RWPE2 (cell line): ENCODE data around the gene RPIA.
"Not testable (repeated sequence)": the region's sequence is repeated elsewhere in the genome, so short reads cannot be mapped to it uniquely, and the experiment has no call there.

ENCODE experiments used
- ATAC-seq: fragments of 200-7000 bp; cut with Tn5 transposase; 3 replicates; pipeline ENCODE4 v1.9.1; 2021; ENCODE audit warnings: low read depth
- DNase-seq: peaks from one replicate; pipeline ENCODE4 v3.0.0-alpha.2; 2020; ENCODE audit warnings: low spot score
- H3K27ac ChIP-seq: fragments of 450-650 bp; 2 replicates; pipeline ENCODE4 v1.5.1; 2017; ENCODE audit warnings: mild to moderate bottlenecking; ENCODE audit not compliant: poor library complexity, severe bottlenecking
- H3K27me3 ChIP-seq: fragments of 250-450 bp; sonication (Bioruptor Pico); 2 replicates; pipeline ENCODE4 v1.5.1; 2021; ENCODE audit warnings: mild to moderate bottlenecking, moderate library complexity; ENCODE audit not compliant: insufficient read depth, poor library complexity, severe bottlenecking
- H3K36me3 ChIP-seq: fragments of 250-450 bp; sonication (Bioruptor Pico); 2 replicates; pipeline ENCODE4 v1.5.1; 2020; ENCODE audit warnings: low read depth, mild to moderate bottlenecking, moderate library complexity
- H3K4me1 ChIP-seq: fragments of 250-450 bp; sonication (Bioruptor Pico); 2 replicates; pipeline ENCODE4 v1.5.1; 2021; ENCODE audit warnings: mild to moderate bottlenecking, moderate library complexity; ENCODE audit not compliant: insufficient read depth, poor library complexity, severe bottlenecking
- H3K4me3 ChIP-seq: fragments of 250-450 bp; sonication (Bioruptor Pico); 2 replicates; pipeline ENCODE4 v1.5.1; 2021; ENCODE audit warnings: mild to moderate bottlenecking, moderate library complexity; ENCODE audit not compliant: severe bottlenecking
- H3K9me3 ChIP-seq: fragments of 250-450 bp; sonication (Bioruptor Pico); 2 replicates; pipeline ENCODE4 v1.5.1; 2021; ENCODE audit warnings: mild to moderate bottlenecking, moderate library complexity; ENCODE audit not compliant: severe bottlenecking
- CTCF ChIP-seq: fragments of 450-650 bp; IDR thresholded peaks from one replicate; pipeline ENCODE4 v1.5.1; 2017; ENCODE audit warnings: mild to moderate bottlenecking, moderate library complexity; ENCODE audit not compliant: poor library complexity, severe bottlenecking

RPIA gene

GRCh38 chr2:88691339-88692183, at the start of gene RPIA:
TSS of gene RPIA (plus strand) at chr2:88691673. CDS start at chr2:88691699, 26 bp downstream.
- Histone ChIP-seq H3K27ac (peak within 1 kb of the TSS; percentile 17), H3K27me3 (no peaks in the 10 kb centered on the region), H3K4me3 (peak within 1 kb of the TSS; percentile 55), H3K9me3 (no peaks in the 10 kb centered on the region), H3K4me1 (peaks cover 4% of the 10 kb centered on the region), H3K36me3 (no peaks in the 10 kb centered on the region)
- DNase-seq (peak; percentile 98), ATAC-seq (peak; percentile 94)
- peak; percentile 64 for TF ChIP-seq CTCF

GRCh38 chr2:88642278-88642677, 49.2 kb upstream of the RPIA start:
- H3K36me3 ChIP-seq: no peaks in the 10 kb centered on the region
- no peaks in the 10 kb centered on the region for H3K27me3 ChIP-seq
- no peaks in the 10 kb centered on the region for H3K9me3 ChIP-seq
- H3K4me3 ChIP-seq: no peak overlapping the region
- TF ChIP-seq CTCF: no peak
- ATAC-seq (no peak), DNase-seq (no peak)
- no peak overlapping the region for H3K27ac ChIP-seq
- H3K4me1 ChIP-seq: peaks cover 21% of the 10 kb centered on the region

- not testable (repeated sequence) for ATAC-seq
Measured at GRCh38 chr2:88645291-88645882, 46.1 kb upstream of the RPIA start.

GRCh38 chr2:88651646-88652045, 39.8 kb upstream of the RPIA start:
- TF ChIP-seq CTCF: no peak
- H3K9me3 ChIP-seq: no peaks in the 10 kb centered on the region
- no peaks in the 10 kb centered on the region for H3K36me3 ChIP-seq
- DNase-seq: no peak
- no peak for ATAC-seq
- H3K27ac ChIP-seq: no peak overlapping the region
- no peaks in the 10 kb centered on the region for H3K27me3 ChIP-seq
- H3K4me3 ChIP-seq: no peak overlapping the region
- H3K4me1 ChIP-seq: peaks cover 1% of the 10 kb centered on the region

More at GRCh38 chr2:88645291-88645882, 46.1 kb upstream of the RPIA start:
- H3K9me3 ChIP-seq, H3K36me3 ChIP-seq, DNase-seq, H3K4me3 ChIP-seq, H3K27ac ChIP-seq, H3K27me3 ChIP-seq, H3K4me1 ChIP-seq: not testable (repeated sequence)

- no peaks in the 10 kb centered on the region for H3K36me3 ChIP-seq
- peaks cover 32% of the 10 kb centered on the region for H3K4me1 ChIP-seq
- no peaks in the 10 kb centered on the region for H3K9me3 ChIP-seq
- H3K27me3 ChIP-seq: no peaks in the 10 kb centered on the region
- ATAC-seq (peak; percentile 47), DNase-seq (no peak)
- no peak overlapping the region for H3K27ac ChIP-seq
- no peak for TF ChIP-seq CTCF
- H3K4me3 ChIP-seq: no peak overlapping the region
Measured at GRCh38 chr2:88654714-88655113, 36.8 kb upstream of the RPIA start.
